HG02642 (cell line): ENCODE measurements around the gene RAB26.

Source experiments
- ATAC-seq: cut with Tn5 transposase; IDR thresholded peaks from one replicate; pipeline ENCODE4 v1.9.1; 2021; ENCODE audit warnings: mild to moderate bottlenecking; ENCODE audit not compliant: unreplicated experiment, poor library complexity

The RAB26 gene

DNA sequence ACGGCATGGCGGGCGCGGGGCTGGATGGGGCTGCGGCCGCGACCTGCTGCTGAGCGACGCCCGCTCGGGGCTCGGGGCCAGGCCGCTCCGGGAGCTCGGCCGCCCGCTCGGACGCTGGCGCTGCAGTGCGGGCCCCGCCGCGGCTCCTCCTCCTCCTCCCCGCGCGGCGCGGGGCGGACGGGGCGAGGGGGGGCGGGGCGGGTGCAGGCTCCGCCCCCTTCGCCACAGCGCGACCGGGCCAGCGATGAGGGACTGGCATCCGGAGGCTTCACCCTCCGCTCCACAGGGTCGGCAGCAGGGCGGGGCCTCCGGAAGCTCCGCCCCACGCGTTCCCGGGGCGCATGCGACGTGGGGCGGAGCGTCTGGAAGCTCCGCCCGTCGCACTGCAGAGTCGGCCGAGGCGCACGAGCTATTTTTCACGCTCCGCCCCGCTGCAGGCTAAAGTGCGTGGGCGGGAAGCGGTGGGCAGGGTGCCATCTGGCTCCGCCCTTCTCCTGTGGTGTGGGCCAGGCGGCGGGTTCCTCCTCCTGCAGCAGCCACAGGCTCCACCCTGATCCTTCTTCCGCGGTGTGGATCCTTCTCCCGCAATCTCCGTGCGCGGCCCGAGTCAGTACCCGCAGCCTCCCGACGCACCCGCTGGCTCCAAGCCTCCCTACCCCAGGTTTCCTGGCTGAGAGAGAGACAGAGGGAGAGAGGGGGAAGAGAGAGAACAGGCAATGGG lies 12.5 kb upstream of the RAB26 start, which contains the start of gene PKD1:
TSS of gene PKD1 (minus strand) at position 129 of the 721 bp plus-strand sequence. CDS start 209 bp downstream, outside the sequence.
- ATAC-seq, result peak; percentile 66

DNA sequence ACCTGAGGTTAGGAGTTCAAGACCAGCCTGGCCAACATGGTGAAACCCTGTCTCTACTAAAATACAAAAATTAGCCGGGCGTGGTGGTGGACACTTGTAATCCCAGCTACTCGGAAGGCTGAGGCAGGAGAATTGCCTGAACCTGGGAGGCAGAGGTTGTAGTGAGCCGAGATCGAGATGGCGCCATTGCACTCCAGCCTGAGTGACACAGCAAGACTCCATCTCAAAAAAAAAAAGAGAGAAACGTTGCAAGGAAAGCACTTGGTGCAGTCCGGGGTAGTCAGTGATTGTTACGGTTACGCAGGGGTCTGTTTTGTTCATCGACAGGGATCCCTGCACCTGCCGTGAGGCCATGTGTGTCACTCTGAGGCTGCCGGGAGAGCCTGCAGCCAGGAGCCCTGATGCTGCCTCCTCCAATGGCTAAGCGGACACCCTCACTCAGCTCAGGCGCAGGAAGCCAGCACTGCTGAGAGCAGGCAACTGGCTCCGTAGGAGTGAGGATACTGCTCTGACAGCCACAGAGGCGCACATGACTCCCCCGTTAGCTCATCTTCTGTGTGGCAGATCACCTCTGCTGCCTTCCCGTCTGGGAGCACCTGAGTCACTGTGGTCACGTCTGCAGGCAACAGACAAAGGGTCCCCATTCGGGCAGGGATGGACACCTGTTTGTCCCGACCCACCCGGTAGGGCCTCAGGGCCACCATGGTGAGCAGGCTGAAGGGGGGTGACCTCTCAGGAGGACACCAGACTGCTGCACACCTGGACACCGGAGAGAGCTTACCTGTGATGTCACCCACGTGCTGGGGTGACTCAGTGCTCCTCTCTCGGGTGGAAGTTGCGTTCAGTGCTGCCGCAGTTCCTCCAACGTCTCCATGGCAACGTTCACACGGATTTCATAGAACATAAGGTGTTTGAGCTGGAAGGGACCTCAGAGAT lies 5.2 kb upstream of the RAB26 start:
- no peak for ATAC-seq

DNA sequence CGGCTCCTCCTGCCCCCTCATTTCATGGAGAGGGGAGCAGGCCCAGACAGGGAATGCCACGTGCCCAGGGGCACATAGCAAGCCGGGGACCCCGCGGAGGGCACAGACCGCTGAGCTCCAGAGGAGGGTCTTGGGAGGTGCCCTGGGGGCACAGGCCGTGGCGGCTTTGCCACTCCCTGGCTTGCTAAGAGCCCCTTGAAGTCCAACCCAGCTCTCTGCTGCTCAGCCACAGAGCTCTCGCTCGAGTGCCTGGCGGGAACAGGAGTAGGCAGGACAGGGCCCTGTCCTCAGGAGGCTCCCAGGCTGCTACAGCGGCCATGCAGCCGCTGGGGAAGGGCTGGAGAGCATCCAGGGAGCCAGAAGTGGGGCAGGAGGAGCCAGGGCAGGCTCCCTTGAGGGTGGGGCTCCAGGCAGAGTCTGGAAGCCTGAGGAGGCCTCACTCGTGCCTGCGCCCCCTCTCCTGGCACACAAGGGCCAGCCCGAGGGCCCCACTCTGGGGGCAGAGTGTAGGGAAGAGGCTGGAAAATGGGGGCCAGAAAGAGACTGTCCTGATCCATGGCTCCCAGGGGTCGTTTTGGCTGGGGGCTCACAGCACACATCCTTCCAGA lies 4.4 kb upstream of the RAB26 start:
- ATAC-seq, result no peak

DNA sequence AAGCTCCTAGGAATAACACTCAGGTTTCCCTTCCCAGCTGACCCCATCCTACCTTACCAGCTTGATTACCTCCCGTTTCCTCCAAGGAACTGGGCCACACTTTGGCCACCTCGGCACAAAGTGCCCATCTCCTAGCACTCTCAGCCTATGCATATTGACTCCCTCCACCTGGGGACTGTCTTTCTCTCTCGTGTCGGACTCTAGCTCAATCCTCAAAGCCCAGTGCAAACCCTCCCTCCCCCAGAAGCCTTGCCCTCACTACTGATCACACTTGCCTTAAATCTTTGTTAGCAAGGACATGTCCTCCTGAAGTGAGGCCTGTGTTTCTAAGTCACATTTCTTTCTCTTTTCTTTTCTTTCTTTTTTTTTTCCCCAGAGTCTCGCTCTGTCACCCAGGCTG lies 2.6 kb upstream of the RAB26 start:
- ATAC-seq, result no peak

DNA sequence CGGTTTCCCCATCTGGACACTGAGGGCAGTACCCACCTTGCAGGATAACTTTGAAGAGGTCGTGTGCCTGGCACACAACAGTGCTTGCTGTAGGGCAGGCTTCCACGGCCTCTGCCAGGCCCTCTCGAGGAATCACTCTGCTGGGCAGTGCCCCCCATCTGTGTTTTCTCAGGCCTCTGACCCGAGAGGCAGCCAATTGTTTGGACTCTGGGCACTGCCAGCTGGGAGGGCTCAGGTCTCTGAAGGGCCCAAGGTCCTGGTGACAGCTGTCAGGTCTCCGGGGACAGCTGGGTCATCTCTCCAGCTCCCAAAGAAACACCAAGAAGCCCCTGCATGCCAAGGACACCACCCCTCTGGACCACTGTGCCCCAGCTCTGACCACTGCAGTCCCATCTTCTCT lies 1.0 kb upstream of the RAB26 start:
- ATAC-seq, result no peak

DNA sequence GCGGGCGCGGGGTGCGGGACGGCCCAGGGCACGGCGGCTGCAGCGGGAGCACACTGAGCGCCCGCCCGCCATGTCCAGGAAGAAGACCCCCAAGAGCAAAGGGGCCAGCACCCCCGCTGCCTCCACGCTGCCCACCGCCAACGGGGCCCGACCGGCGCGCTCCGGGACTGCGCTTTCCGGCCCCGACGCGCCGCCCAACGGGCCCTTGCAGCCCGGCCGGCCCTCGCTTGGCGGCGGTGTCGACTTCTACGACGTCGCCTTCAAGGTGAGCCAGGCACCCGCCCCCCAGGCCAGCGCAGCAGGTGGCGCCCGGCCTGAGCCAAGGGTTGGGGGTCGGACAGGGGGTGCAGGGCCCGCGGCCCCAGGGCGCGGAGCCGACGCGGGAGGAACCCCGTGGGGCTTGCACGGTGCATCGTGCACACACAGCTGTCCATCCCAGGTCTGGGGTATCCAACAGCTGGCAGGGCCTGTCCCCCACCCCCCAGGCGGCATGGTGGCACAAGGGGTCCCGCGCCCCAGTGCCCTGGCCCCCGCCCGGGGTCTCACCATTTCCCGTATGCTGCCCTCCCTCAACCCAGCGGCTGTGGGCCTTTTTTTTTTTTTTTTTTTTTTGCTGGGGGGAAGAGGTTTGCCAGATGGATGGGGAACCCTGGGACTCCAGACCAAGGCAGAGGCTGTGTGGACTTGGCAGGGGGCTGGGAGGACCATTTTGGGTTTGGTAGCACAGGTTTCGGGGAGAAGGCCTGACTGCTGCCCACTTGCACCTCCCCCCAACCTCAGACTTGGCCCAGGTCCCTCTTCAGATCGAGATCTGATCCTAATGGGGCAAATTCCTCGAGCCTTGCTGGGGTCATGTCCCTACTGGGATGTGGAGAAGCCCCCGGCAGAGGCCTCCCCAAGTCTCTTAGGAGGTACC lies 547 bp downstream of the RAB26 start:
- ATAC-seq, result no peak

DNA sequence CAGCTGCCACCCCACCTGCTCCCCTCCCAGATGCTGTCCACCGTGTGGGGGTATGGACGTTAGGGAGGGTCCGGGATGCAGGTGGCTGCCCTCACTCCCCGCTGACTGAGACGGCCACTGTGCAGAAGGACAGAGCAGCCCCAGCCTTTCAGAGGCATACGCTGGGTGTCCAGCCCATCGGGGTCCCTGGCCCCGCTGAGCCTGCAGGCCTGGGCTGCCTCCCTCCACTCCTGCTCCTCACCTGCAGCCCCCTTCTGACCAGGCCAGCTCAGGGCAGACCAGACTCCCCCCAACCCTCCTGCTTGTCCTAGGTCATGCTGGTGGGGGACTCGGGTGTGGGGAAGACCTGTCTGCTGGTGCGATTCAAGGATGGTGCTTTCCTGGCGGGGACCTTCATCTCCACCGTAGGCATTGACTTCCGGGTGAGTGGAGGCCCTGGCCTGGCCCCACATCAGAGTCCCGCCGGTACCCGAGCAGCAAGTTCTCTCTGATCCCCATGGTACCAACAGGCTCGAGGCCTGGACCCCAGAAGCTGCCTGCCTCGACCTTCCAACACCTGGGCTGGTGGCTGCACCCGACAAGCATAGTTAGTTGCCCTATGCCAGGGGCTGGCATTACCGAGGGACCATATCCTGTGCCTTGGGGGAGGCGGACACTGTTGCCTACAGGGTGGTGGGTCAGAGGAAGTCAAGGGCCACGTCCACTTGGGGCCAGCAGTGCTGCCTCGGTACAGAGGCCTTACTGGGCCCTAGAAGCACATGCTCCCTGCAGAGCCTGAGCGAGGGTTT lies 1.4 kb downstream of the RAB26 start:
- ATAC-seq, result no peak

DNA sequence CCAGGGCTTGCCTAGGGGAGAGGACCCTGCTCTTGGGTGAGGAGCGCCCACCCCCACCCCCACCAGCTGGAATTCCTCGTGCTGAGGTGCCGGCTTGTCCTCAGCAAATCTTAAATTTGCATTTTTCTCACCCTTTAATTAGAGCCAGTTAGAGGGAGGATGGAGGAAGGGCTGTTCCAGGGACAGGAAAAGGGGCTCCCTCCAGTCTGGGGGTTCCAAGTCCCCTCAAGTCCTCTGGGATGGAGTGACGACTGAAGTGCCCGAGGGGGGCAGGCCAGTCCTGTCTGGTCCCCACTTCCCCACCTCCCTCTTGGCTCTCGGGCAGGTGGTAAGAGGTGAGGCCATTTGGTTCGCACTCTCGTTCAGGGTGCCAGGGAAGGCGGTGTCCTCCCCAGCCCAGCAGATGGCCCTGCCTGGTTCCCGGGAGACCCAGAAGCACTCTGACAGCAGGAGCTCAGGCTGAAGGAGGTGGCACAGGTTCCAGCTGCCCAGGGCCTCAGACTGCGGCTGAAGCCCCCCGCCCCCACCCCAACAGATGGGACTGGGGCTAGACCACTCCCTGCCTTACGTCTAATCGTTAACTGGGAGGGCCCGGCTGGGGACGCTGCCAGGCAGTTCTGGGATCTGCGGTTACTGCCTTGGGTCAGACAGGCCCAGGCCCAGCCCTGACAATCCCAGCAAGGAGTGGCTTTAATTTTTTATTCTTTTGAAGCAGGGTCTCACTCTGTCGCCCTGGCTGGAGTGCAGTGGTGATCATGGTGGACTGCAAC lies 2.2 kb downstream of the RAB26 start:
- ATAC-seq, result no peak

DNA sequence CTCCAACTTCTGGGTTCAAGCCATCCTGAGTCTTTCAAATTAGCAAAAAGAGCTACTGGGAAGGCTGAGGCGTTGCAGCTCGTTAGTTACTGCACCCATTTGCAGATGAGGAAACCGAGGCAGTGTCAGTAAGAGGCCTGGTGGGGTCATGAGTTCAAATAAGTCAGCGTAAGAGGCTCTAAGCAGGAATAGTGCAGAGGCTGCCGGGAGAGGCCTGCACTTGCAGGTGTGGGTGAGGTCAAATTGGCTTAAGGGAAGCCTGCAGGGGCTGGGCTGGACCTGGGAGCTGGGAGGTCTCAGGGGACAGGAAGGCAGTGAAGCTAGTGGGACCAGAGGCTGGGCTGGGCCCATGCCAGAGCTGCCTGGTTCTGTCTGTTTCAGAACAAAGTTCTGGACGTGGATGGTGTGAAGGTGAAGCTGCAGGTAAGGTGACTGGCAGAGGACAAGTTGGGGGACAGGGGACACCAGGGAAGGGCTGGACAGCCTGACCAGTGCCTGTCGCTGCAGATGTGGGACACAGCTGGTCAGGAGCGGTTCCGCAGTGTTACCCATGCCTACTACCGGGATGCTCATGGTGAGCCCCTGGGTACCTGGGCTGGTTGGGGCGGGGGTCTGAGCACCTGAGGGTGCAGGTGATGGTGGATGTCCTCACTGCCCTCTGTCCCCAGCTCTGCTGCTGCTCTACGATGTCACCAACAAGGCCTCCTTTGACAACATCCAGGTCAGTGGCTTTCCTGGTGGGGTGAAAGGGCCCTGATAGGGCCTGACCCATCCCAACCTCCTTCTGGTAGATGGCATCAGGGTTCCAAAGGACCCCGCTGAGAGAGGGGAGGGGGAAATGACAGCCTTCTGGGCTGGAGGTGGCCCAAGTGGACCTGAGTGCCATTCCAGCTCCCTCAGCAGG lies 3.0 kb downstream of the RAB26 start:
- ATAC-seq, result no peak

DNA sequence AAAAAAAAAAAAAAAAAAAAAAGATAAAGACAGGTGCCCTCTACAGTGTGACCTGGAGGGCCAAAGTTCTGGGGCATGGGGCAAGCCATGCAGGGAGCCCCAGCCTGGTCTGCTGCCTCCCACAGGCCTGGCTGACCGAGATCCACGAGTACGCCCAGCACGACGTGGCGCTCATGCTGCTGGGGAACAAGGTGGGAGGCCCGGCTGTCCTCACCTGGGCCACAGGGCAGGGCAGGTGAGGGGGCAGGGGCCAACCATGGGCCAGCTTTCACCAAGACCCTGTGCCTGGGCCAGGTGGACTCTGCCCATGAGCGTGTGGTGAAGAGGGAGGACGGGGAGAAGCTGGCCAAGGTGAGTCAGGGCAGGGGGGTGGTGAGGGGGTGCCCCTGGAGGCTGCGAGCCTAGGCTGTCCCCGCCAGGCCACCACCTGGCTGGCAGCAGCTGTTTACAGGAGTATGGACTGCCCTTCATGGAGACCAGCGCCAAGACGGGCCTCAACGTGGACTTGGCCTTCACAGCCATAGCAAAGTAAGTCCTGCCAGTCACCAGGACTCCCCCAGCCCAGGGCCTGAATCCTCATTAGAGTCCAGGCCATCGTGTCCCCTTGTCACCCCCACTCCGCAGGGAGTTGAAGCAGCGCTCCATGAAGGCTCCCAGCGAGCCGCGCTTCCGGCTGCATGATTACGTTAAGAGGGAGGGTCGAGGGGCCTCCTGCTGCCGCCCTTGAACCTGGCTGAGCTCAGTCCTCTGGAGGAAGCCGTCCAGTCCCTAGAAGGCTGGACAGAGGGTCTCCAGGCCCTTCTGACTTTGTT lies 4.5 kb downstream of the RAB26 start:
- ATAC-seq, result no peak

DNA sequence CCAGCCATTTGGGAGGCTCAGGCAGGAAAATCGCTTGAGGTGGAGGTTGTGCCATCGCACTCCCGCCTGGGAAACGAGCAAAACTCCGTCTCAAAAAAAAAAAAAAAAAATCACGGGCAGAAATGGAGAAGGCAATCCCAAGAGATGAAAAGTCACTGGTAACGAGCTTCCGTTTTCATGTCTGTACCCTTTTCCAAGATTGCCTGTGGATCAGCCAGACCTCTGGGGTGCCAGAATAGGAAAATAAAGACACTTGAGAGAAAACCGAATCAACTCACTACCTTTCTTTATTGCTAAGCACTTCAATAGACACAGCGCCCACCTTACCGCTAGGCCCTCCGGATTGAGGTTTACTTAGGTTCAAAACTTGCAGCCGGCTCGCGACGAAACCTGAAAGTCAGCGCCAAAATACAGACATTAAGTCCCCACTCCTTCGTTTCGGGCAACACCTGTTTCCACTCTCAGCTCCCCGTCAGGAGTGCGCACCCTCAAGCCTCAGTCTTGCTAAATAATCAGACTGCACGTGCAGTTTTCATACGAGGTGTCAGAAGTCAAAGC lies 6.2 kb downstream of the RAB26 start:
- no peak for ATAC-seq

DNA sequence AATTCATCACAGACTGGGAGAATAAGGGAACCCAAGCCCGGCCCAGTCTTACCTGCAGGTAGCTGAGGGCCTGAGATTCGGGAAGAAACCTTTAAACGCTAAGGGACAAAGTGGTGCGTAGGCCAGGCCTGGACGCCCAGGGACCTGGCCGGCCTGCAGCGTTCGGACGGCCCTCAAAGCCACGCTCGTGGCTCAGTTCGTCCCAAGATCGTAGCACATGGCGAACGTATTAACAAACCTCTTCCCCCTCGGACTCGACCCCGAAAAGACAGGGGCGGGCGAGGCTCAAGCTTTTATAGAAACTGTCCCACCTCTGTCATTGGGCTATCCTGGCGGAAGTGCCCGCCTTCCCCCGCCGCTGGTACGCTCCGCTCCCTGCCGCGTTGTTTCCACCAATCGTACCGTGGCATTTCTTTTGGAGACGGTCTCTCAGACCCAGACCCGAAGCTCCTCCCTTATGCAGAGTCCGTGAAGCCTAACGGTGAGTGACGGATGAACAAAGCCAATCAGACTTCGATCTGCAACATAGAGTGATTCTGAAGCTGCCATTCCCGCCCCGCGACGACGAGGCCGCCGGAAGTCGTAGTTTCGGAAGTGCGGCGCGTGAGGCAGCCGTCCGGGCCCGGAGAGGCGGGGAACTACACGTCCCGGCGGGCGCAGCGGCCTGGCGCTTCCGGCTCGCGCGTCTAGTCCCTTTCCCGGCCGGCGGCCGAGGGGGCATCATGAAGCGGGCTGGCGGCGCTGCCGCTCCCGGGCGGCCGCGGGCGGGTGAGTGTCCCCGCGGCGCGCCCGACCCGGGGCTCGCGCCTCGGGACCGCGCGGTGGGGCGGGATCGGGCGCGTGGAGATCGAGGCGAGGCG lies 6.9 kb downstream of the RAB26 start, which contains the start of gene TRAF7:
TSS of gene TRAF7 (plus strand) at position 692 of the 860 bp plus-strand sequence. CDS start 8,139 bp downstream, outside the sequence.
- peak; percentile 82 for ATAC-seq

DNA sequence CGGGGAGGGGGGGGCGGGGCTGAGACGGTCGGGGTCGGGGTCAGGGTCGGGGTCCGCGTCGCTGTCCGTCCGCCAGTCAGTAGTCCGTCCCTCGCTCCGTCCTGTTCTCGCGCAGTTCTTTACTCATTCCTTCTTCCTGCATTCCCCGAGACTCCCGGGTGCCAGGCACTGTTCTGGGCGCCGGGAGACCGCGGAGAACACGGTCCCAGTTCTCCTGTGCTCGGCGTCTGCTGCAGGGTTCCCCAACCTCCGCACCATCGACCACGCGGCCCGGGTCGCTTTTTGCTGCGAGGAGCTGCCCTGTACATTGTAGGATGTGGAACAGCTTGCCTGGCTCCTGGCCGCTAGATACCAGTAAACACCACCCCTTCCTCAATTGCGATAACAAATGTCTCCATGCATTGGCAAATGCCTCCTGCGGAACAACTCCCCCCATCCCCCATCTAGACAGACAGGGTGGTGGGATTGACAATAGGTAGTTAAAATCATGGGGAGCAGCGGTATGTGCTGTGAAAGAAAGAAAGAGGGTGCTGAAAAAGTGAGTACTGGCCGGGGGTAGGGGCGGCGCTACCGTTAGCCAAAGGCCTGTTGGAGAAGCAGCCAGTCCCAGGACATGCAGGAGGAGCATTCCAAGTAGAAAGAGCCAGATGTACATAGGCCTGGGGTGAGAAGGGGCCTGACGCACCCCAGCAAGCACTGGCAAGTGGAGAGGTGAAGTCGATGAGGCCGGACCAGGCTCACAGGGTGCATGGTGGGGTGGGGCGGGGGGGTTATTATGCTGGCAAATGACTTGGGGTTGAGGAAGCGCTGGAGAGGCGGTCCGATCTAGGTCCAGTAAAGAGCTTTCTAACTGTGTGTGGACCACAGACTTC lies 7.8 kb downstream of the RAB26 start:
- no peak for ATAC-seq

DNA sequence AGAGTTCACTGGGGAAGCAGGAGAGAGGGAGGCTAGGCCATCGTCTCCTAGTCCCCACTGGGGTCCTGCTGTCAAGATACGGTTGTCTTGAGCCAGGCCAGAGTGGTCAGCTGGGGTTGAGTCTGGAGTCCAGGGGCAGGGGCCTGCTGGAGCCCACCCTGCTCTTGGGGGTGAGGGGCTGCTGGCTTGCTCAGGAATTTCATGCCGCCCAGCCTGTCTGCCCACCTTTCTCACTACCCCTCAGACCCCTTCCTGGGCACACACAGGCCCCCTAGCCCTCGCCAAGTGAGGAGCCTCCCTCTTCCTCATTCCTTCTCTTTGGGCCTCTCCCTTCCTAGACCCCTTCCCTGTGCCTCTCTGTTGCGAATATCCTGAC lies 8.4 kb downstream of the RAB26 start:
- no peak for ATAC-seq
